BE2C (cell line): Measurements from ENCODE around the gene APBB1IP.

ENCODE experiments used
- DNase-seq: peaks from one replicate; pipeline ENCODE4 v3.0.0-alpha.2; 2020
- H3K27me3 ChIP-seq: fragments of 250-450 bp; sonication (Bioruptor Pico); 2 replicates; pipeline ENCODE4 v1.5.1; 2020; ENCODE audit warnings: mild to moderate bottlenecking
- H3K36me3 ChIP-seq: fragments of 250-450 bp; sonication (Bioruptor Pico); 2 replicates; pipeline ENCODE4 v1.5.1; 2020; ENCODE audit warnings: mild to moderate bottlenecking
- H3K4me1 ChIP-seq: fragments of 250-450 bp; sonication (Bioruptor Pico); 2 replicates; pipeline ENCODE4 v1.5.1; 2020
- H3K4me3 ChIP-seq: 2 replicates; pipeline ENCODE4 v1.5.1; 2011; ENCODE audit warnings: low read depth, low read length
- H3K9me3 ChIP-seq: fragments of 250-450 bp; sonication (Bioruptor Pico); 2 replicates; pipeline ENCODE4 v1.5.1; 2020
- TF ChIP-seq, protein P1 (sequence below): IDR thresholded peaks from 2 replicates; pipeline ENCODE4 v1.5.1; 2012; ENCODE audit warnings: mild to moderate bottlenecking, low read depth, low read length

APBB1IP gene

DNA sequence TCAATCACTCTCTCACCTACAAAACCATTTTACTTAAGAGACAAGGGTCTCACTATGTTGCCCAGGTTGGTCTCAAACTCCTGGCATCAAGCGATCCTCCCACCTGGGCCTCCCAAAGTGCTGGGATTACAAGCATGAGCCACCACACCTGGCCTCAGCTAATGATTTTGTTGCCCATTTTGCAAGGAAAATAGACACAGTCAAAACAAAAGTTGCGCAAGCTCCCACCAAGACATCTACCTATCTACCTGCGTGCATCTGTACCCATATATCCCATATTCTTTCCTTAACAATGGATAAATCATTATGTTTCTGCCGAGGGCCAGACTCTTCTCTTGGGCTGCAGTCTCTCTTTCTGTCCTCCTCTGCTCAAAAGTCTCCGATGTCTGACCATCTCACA, 67.3 kb downstream of the APBB1IP start:
- Histone ChIP-seq H3K27me3 (no peaks in the 10 kb centered on the region), H3K4me1 (no peaks in the 10 kb centered on the region), H3K36me3 (no peaks in the 10 kb centered on the region), H3K9me3 (no peaks in the 10 kb centered on the region), H3K4me3 (no peak overlapping the region)
- TF ChIP-seq, protein P1, sequence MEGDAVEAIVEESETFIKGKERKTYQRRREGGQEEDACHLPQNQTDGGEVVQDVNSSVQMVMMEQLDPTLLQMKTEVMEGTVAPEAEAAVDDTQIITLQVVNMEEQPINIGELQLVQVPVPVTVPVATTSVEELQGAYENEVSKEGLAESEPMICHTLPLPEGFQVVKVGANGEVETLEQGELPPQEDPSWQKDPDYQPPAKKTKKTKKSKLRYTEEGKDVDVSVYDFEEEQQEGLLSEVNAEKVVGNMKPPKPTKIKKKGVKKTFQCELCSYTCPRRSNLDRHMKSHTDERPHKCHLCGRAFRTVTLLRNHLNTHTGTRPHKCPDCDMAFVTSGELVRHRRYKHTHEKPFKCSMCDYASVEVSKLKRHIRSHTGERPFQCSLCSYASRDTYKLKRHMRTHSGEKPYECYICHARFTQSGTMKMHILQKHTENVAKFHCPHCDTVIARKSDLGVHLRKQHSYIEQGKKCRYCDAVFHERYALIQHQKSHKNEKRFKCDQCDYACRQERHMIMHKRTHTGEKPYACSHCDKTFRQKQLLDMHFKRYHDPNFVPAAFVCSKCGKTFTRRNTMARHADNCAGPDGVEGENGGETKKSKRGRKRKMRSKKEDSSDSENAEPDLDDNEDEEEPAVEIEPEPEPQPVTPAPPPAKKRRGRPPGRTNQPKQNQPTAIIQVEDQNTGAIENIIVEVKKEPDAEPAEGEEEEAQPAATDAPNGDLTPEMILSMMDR: no peak
- DNase-seq: no peak

DNA sequence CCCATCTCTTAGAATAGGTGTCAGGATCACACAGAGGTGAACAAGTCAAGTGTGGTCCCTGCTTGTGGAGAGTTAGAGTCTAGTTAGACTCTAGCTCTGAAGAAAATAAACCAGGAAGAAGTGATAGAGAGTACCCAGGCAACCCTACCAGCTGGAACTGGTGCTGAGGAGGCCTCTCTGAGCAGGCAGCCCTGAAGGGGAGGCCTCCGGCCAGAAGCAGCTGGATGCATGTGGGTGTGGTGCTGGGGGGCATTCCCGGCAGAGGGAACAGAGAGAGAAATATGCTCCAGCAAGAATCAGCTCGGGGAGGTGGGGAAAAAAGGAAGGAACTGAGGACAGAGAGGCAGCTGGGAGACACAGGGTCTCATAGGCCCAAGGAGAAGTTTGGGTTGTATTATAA, 68.6 kb downstream of the APBB1IP start:
- Histone ChIP-seq H3K4me3 (no peak overlapping the region), H3K36me3 (no peaks in the 10 kb centered on the region), H3K9me3 (no peaks in the 10 kb centered on the region), H3K27me3 (no peaks in the 10 kb centered on the region), H3K4me1 (no peaks in the 10 kb centered on the region)
- no peak for DNase-seq
- TF ChIP-seq, protein P1: no peak

- no peaks in the 10 kb centered on the region for H3K36me3 ChIP-seq
- TF ChIP-seq, protein P1: no peak
These were observed 69.3 kb downstream of the APBB1IP start for GRCh38 chr10:26507441-26507840.

DNA sequence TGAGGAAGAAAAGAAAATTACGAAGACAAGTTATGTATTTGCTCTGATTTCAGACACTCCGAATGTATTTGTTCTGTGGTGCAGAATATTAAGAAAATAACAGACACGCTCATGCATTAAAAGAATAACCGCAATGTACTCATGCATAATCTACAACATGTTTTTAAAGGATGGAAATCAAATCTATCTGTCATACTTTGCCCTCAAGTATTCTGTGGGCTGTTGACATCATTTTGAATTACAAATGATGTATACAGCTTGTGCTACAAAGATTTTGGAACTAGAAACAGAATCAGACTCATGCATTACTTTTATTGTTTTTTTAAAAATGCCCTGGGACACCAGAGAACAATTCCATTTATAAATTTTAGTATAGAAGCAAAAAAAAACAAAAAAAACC, 69.9 kb downstream of the APBB1IP start:
- Histone ChIP-seq H3K4me1 (no peaks in the 10 kb centered on the region), H3K36me3 (no peaks in the 10 kb centered on the region), H3K9me3 (no peaks in the 10 kb centered on the region), H3K27me3 (no peaks in the 10 kb centered on the region), H3K4me3 (no peak overlapping the region)
- DNase-seq: no peak
- TF ChIP-seq, protein P1: no peak

More at GRCh38 chr10:26507441-26507840, 69.3 kb downstream of the APBB1IP start:
- Histone ChIP-seq H3K27me3 (no peaks in the 10 kb centered on the region), H3K4me3 (no peak overlapping the region), H3K9me3 (no peaks in the 10 kb centered on the region), H3K4me1 (no peaks in the 10 kb centered on the region)
- no peak for DNase-seq

- no peaks in the 10 kb centered on the region for H3K36me3 ChIP-seq
- TF ChIP-seq, protein P1: no peak
These were observed 71.2 kb downstream of the APBB1IP start for GRCh38 chr10:26509307-26509706.

GRCh38 chr10:26513101-26513500, 75.0 kb downstream of the APBB1IP start:
- H3K36me3 ChIP-seq: no peaks in the 10 kb centered on the region
- H3K4me1 ChIP-seq: no peaks in the 10 kb centered on the region
- H3K27me3 ChIP-seq: no peaks in the 10 kb centered on the region
- no peak overlapping the region for H3K4me3 ChIP-seq
- no peaks in the 10 kb centered on the region for H3K9me3 ChIP-seq
- TF ChIP-seq, protein P1: no peak
- no peak for DNase-seq

More at GRCh38 chr10:26509307-26509706, 71.2 kb downstream of the APBB1IP start:
- Histone ChIP-seq H3K9me3 (no peaks in the 10 kb centered on the region), H3K4me1 (no peaks in the 10 kb centered on the region), H3K4me3 (no peak overlapping the region), H3K27me3 (no peaks in the 10 kb centered on the region)
- no peak for DNase-seq
